ENCODE results near the gene SPANXN4.

Gene SPANXN4

DNA sequence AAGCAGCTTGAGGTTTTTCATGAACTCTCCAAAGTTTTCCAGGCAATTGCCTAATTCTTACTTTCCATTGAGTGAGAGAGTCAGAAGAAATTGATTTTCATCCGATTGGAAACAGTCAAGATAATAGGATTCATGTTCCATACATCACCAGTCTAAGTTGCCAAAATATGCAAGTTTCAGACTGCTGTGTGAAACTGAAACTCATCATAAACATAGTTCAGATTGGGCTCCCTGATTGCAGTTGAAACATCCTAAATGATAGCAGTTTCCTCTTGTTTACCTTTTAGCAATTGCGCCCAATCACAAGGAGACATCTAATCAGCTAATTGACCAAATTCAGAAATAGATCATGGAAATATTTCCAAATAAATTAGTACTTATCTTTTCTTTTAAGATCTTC, 56.8 kb downstream of the SPANXN4 start:
- H3K27ac ChIP-seq: no peak overlapping the region
- TF ChIP-seq CTCF (conservative IDR thresholded peaks at IDR 0.05): no peak
- no peak for TF ChIP-seq ZFX (IDR thresholded peaks at IDR 0.05)
